ENCODE results near the gene CLCN4. TPM values are rescaled to one million over a fixed set of nuclear protein-coding genes. Genes with fewer than 3 reads are reported as not detected.

Gene CLCN4
- total RNA-seq, 1 experiment from 2014 or later, result 6.9 TPM

DNA sequence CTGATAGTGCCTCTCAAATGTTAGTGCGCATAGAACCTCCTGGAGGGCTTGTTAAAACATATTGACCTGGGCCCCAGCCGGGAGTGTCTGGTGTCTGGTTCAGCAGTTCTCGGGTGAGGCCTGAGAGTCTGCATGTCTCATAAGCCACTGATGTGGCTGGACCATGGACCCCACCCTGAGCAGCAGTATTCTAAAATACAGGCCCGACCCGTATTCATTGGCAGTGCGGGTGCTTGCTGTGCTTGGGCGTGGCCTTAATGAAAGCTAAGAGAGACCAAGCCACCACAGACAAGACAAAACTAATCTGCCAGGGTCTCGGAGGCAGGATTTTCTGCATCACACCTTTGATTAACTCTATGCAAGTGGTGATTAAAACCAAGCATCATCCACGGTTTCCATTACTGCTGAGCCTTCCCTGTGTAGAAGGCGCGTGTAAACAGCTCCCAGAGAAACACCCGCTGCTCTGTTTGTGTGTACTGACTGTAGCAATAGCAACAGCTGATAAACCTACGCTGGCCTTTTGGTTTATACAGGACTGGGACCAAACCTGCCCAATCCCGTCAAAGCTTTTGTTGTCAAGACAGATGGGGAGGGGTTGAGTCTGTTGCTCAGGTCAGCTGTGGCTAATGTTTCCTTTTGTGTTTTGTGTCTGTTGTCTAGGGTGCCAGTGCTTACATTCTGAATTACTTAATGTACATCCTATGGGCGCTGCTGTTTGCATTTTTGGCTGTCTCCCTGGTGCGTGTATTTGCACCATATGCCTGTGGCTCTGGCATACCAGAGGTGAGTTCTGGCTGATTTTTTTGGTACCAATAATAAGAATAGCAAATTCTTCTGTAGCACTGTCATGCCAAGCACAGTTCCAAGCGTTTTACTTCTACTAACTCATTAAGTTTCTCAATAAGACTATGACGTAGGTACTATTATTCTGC, 40.8 kb downstream of the CLCN4 start:
- Histone ChIP-seq H3K9me3 (ENCODE audit: control insufficient read depth, low read depth, low read length) (no peaks in the 10 kb centered on the region), H3K27ac (ENCODE audit: insufficient read length, low read depth, low read length) (no peak overlapping the region), H2BK20ac (ENCODE audit: low read depth, low read length, poor library complexity, severe bottlenecking) (no peak overlapping the region), H4K91ac (ENCODE audit: insufficient read length, low read depth, low read length) (no peak overlapping the region), H3K9ac (ENCODE audit: extremely low read depth, insufficient read length, low read length) (no peak overlapping the region), H2BK120ac (ENCODE audit: low read depth, low read length, poor library complexity, severe bottlenecking) (no peak overlapping the region), H3K23me2 (ENCODE audit: insufficient read length, low read depth, low read length, poor library complexity, severe bottlenecking) (no peaks in the 10 kb centered on the region), H3K4me1 (ENCODE audit: insufficient read depth, low read length) (no peaks in the 10 kb centered on the region), H3K4me2 (ENCODE audit: insufficient read depth, insufficient read length, low read length) (no peak overlapping the region), H2AFZ (ENCODE audit: low read length) (no peak overlapping the region), H3K79me2 (ENCODE audit: insufficient read depth, low read length) (no peaks in the 10 kb centered on the region), H3T11ph (ENCODE audit: low read length) (no peak overlapping the region), H3K14ac (ENCODE audit: insufficient read depth, low read length) (no peak overlapping the region), H3K4ac (ENCODE audit: low read depth, low read length) (no peak overlapping the region), H3K79me1 (ENCODE audit: insufficient read depth, low read depth, low read length, poor library complexity, severe bottlenecking) (no peaks in the 10 kb centered on the region), H2BK15ac (ENCODE audit: low read depth, low read length) (no peak overlapping the region), H2AK5ac (ENCODE audit: insufficient read length, low read length) (no peak overlapping the region), H4K8ac (replicated peaks; ENCODE audit: insufficient read length, low read depth, low read length) (no peak overlapping the region), H4K20me1 (ENCODE audit: control insufficient read depth, insufficient read depth, insufficient read length) (no peaks in the 10 kb centered on the region), H2BK5ac (ENCODE audit: insufficient read length, low read length) (no peak overlapping the region), H3K56ac (ENCODE audit: insufficient read length, low read depth, low read length) (no peak overlapping the region), H3K27me3 (ENCODE audit: insufficient read depth, low read length) (no peaks in the 10 kb centered on the region), H2BK12ac (ENCODE audit: insufficient read length, low read depth, low read length) (no peak overlapping the region), H3K18ac (ENCODE audit: insufficient read length, low read depth, low read length) (no peak overlapping the region), H4K5ac (ENCODE audit: insufficient read length, low read depth, low read length) (no peak overlapping the region), H3K23ac (ENCODE audit: insufficient read length, low read depth, low read length) (no peak overlapping the region)
- Mint-ChIP-seq H3K27ac (no peak overlapping the region), H3K4me1 (no peaks in the 10 kb centered on the region), H3K36me3 (ENCODE audit: insufficient read depth in 1 of 3, low read depth in 3 of 3) (peaks cover 7 to 12% (median 12%) of the 10 kb centered on the region in 3 experiments; a peak in 5 of 7 replicates), H3K27me3 (ENCODE audit: low read depth) (no peaks in the 10 kb centered on the region), H3K4me3 (no peak overlapping the region), H3K9me3 (peaks cover 42 to 47% of the 10 kb centered on the region in 2 experiments)
- TF ChIP-seq, protein P1, sequence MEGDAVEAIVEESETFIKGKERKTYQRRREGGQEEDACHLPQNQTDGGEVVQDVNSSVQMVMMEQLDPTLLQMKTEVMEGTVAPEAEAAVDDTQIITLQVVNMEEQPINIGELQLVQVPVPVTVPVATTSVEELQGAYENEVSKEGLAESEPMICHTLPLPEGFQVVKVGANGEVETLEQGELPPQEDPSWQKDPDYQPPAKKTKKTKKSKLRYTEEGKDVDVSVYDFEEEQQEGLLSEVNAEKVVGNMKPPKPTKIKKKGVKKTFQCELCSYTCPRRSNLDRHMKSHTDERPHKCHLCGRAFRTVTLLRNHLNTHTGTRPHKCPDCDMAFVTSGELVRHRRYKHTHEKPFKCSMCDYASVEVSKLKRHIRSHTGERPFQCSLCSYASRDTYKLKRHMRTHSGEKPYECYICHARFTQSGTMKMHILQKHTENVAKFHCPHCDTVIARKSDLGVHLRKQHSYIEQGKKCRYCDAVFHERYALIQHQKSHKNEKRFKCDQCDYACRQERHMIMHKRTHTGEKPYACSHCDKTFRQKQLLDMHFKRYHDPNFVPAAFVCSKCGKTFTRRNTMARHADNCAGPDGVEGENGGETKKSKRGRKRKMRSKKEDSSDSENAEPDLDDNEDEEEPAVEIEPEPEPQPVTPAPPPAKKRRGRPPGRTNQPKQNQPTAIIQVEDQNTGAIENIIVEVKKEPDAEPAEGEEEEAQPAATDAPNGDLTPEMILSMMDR (conservative IDR thresholded peaks at IDR 0.05), result no peak
- no peak for DNase-seq
- WGBS (ENCODE audit: extremely low coverage, insufficient read length, low lambda C conversion rate), result no CpG with 5 or more reads among the region's 18 CpGs
